GM18858 (cell line): Measurements from ENCODE around the gene NDOR1.
"Not testable (repeated sequence)": the region's sequence is repeated elsewhere in the genome, so short reads cannot be mapped to it uniquely, and the experiment has no call there.

Experiments
- ATAC-seq: cut with Tn5 transposase; IDR thresholded peaks from one replicate; pipeline ENCODE4 v1.9.1; 2021; ENCODE audit not compliant: unreplicated experiment

Gene NDOR1

DNA sequence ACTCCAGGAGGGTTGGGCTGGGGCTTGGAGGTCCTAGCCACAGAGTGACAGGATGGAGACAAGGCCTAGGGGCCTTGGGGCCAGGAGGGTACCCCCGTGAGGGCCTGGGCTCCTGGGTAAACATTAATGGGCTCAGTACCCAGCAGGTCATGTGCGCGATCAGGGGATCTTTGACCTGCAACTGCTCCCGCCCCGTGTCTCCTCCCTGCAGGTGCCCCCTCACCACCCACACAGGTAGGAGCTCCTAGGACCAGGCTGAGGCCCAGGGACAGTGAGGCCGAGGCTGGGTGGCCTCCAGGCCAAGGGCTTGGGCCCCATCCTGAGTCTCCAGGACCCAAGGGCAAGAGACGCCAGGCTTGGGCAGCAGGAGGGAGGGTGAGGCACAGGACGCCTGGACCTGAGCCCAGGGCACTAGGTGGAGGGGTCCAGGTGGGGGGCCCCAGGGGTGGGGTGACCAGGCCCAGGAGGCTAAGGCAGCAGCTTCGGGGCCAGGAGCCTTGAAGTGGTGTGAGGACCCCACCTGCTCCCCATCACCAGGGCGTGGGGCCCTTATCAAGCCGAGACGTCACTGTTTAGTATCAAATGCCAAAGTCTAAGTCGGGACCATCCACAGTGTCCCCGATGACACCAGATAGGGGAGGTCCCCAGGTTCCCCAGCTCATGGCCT is 25.3 kb downstream of the NDOR1 start, which contains the start of gene SLC34A3:
Gene SLC34A3 (plus strand): TSS at position 197 of the 667 bp plus-strand sequence. CDS start 802 bp downstream, outside the sequence.
- no peak for ATAC-seq

DNA sequence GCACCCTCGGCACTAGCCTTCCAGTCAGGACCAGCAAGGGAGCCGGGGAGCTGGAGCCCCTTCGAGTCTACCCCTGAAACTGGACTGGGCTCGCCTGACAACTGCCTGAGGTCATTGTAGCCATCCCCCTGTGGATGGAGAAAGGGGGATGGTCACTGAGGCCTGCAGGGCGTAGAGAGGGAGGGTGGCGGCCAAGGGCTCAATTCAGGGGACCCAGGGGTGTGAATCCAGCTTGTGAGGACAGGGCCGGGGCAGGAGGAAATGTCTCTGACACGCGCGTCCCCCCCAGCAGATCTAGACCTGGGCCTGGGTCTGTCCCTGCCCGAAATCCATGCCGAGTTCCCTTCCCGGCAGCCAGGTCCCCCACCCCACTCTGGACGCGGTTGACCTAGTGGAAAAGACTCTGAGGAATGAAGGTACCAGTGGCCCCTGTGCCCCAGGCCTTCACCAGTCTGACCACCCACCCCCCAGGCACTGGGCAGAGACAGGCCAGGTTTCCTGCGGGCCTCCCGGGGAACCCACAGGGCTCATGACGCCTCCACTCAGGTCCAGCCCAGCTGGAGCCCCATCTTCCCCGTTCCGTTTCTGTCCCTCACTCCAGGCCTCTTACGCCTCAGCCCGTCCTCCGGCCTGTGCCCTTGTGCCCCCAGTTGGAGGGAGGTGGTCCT is 26.0 kb downstream of the NDOR1 start:
- no peak for ATAC-seq

- ATAC-seq = no peak
Observed at GRCh38 chr9:137232101-137232500, 26.6 kb downstream of the NDOR1 start.

GRCh38 chr9:137232510-137232909 is 27.0 kb downstream of the NDOR1 start:
- ATAC-seq = no peak

- no peak for ATAC-seq
Observed at GRCh38 chr9:137233143-137233980, 27.9 kb downstream of the NDOR1 start.

- no peak for ATAC-seq
Observed at GRCh38 chr9:137234055-137234697, 28.7 kb downstream of the NDOR1 start.

GRCh38 chr9:137234758-137235423 is 29.4 kb downstream of the NDOR1 start:
- no peak for ATAC-seq

DNA sequence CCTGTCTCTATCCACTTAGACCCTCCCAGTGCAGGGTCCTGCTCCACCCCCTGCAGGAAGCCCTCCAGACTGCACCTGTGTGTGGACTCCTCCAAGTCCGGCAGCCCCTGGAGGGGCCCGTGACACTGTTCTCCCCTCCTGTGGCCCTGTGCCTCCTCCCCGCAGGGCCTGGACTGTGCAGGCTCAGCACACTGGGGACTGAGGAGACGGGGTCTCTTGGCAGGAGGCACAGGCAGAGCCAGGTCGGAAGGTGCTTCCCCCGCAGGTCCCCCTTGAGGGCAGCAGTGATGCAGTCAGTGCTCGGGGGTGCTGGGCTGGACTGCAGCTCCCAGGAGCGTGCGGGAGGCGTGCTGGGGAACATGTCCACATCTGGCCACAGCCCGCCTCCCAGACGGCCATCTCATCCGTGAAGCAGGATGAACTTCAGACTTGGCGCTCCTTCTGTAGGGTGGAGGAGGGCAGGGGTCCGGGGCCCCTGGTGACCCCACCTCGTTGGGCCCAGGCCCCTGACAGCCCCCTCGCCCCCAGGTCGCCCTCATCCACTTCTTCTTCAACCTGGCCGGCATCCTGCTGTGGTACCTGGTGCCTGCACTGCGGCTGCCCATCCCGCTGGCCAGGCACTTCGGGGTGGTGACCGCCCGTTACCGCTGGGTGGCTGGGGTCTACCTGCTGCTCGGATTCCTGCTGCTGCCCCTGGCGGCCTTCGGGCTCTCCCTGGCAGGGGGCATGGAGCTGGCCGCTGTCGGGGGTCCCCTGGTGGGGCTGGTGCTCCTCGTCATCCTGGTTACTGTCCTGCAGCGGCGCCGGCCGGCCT is 30.1 kb downstream of the NDOR1 start:
- ATAC-seq = no peak

DNA sequence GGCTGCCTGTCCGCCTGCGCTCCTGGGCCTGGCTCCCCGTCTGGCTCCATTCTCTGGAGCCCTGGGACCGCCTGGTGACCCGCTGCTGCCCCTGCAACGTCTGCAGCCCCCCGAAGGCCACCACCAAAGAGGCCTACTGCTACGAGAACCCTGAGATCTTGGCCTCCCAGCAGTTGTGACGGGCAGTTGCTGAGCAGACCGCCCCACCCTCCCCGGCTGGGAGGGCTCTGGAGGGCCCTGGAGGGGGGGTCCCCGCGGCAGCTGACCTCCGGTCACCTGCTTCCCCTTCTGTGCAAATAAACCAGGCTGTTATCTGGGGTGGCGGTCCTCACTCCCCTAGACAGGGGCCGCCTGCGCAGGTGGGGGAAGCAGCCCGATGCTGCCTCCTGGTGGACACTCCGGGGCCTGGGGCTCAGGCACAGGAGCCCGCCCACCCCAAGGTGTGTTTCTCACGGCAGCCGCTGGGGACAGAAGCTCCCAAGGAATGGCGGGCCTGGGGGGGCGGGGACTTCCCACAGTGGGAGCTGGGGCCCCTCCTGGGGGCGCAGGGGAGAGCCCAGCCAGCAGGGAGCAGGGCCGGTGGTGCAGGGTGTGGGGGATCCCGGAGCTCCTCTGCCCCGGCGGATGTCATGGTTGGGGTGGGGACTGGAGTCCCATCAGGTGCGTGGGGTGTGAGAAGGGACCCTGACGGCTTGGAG is 30.9 kb downstream of the NDOR1 start:
- no peak for ATAC-seq

DNA sequence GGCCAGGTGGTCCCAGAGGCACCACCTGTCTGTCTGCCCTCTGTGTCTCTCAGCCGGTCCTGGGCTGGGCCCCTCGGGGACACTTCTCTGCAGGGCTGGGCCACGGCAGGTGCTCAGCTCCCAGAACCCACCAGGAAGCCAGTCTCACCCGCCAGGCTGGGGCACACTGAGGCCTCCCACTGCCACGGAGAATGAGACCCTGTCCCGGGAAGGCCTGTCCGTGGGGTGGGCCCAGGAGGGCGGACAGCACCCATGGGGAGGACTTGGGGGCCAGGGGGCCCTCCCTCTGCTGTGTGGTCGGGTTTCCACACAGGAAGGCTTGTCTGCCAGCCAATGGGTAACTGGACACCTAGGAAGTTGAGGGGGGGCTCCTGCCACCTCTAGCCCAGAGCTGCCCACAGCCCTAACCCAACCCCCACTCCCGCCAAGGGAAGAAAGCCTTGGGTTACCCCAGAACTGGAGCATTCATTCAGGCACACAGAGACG is 31.5 kb downstream of the NDOR1 start:
- no peak for ATAC-seq

DNA sequence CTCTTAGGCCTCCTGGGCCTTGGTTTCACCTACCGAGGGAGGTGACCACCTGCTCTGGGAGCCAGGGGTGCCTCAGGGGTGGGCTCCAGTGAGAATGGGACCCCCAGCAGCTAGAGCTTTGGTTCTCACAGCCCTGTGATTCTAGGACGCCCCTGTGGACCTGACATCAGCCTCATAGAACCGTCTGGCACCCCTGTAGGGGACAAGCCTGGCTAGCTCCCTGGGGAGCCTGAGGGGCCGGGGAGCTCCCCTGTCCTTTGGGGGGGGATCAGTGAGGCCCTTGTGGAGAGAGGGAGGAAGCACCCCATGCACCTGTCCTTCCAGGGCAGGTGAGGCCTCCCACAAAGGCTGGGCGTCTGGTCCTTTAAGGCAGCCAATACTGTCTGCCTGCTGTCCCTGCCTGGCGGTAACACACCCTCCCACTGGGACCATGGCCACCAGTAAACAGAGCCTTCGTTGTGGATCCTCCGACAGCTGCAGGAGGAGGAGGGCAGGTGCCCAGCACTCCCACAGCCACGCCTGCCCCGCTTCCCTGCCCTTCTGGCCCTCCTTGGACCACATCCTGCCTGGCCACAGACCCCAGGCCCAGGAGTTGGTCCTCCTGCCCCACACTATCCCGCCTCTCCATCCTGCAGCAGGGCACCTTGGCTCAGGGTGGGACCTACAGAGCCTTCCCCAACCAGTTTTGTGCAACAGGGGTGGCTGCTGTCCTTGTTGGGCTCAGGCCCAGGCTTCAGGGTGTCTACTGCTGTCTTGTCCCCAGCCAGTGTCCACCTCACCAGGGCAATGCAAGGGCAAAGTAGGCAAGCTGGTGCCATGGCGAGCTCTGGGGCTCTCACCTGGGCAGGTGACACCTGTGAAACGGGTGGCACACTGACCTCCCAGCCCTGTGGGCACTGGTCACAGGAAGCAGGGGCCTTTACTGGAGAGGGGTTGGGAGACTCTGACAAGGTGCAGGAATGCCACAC is 32.5 kb downstream of the NDOR1 start:
- ATAC-seq = no peak

DNA sequence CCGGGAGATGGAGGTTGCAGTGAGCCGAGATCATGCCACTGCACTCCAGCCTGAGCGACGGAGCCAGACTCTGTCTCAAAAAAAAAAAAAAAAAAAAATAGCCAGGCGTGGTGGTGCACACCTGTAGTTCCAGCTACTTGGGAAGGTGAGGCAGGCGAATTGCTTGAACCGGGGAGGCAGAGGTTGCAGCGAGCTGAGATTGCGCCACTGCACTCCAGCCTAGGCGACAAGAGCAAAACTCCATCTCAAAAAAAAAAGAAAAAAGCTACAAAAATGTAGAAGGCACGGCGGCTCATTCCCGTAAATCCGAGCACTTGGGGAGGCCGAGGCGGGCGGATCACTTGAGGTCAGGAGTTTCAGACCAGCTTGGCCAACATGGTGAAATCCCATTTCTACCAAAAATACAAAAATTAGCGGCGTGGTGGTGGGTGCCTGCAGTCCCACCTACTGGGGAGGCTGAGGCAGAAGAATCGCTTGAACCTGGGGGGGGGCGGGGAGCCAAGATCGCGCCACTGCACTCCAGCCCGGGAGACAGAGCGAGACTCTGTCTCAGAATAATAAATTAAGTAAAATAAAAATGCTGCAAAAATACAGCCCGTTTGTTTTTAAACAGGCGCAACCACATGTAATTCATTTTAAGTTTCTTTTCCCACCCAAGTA is 34.2 kb downstream of the NDOR1 start:
- ATAC-seq = not testable (repeated sequence)

DNA sequence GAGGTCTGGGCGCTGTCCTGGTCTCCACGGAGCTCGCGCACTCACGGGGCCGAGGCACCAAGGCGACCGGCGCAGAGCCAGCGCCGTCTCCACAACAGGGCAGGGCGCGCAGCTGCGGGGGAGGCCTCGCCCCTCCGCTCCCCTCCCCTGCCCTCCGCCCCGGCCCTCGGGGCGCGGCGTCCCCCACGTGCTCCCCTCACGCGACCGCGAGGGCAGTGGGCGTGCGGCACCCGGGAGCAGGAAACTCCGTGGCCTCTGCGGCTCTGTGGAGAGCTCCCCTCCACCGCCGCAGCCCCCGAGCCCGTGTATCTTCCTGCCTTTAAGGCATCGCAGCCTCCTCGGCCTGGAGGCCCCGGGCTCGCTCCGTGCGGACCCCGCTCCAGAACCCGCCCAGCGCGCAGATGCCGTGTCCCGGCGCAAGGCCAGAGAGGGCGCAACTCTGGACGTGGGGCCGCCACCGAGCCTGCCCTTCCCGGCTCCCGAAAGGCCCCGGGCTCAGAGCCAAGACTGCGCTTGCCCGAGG is 34.9 kb downstream of the NDOR1 start:
- peak; percentile 5 for ATAC-seq

DNA sequence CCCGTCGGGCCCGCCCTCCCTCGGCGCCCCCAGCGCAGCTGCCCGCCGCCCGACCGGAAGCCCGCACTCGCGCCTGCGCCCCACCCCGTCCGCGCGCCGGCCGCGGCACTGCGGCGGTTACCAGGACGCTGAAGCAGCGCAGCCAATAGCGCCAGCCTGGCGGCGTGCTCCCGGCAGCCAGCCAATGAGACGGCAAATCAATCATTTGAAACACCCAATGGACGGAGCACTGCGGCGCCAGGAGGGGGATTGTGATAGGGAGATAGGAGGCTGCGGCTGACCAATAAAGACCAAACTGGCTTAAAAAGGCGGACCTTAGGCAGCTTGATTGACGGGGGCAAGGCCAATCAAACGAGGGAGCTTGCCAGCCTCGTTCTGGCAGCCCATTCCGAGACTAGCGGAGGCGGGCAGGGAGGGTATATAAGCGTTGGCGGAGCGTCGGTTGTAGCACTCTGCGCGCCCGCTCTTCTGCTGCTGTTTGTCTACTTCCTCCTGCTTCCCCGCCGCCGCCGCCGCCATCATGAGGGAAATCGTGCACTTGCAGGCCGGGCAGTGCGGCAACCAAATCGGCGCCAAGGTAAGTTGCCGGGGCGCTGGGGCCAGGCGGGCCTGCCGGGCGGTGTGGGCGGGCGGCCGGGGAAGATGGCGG is 35.5 kb downstream of the NDOR1 start, which contains the start of gene TUBB4B:
Gene TUBB4B (plus strand): TSS at position 447 of the 649 bp plus-strand sequence. CDS start 74 bp downstream, at position 521.
- peak; percentile 64 for ATAC-seq

GRCh38 chr9:137241490-137242268 is 36.2 kb downstream of the NDOR1 start:
- no peak for ATAC-seq
